Stimulated activated CD8-positive, alpha-beta memory T cell treated with anti-CD3 and anti-CD28 coated beads, Interleukin-15, amount 100 ng/mL, for 1 hour (primary cell): ENCODE measurements around the gene NDUFA8.

Experiments used
- DNase-seq: peaks from one replicate; pipeline ENCODE4 v3.0.0-alpha.2; 2020; ENCODE audit warnings: low read depth

Gene NDUFA8

GRCh38 chr9:122184551-122184950, 25.0 kb upstream of the NDUFA8 start:
- no peak for DNase-seq

GRCh38 chr9:122183501-122183900, 23.9 kb upstream of the NDUFA8 start:
- DNase-seq, result no peak

GRCh38 chr9:122180633-122181032, 21.1 kb upstream of the NDUFA8 start:
- no peak for DNase-seq

GRCh38 chr9:122179690-122180074, 20.1 kb upstream of the NDUFA8 start:
- DNase-seq, result no peak

- DNase-seq, result no peak
Observed at GRCh38 chr9:122179054-122179689, 19.6 kb upstream of the NDUFA8 start.

GRCh38 chr9:122176916-122177315, 17.3 kb upstream of the NDUFA8 start:
- no peak for DNase-seq

- DNase-seq, result no peak
Observed at GRCh38 chr9:122173670-122174069, 14.1 kb upstream of the NDUFA8 start.

GRCh38 chr9:122172131-122172530, 12.6 kb upstream of the NDUFA8 start:
- no peak for DNase-seq

- DNase-seq, result no peak
Observed at GRCh38 chr9:122168356-122168755, 8.8 kb upstream of the NDUFA8 start.

- DNase-seq, result no peak
Observed at GRCh38 chr9:122164286-122164685, 4.7 kb upstream of the NDUFA8 start.

- DNase-seq, result no peak
Observed at GRCh38 chr9:122162415-122162814, 2.8 kb upstream of the NDUFA8 start.

- DNase-seq, result no peak
Observed at GRCh38 chr9:122159925-122160246, 307 bp upstream of the NDUFA8 start.

- no peak for DNase-seq
Observed at GRCh38 chr9:122158202-122158601, 1.4 kb downstream of the NDUFA8 start.

- DNase-seq, result no peak
Observed at GRCh38 chr9:122155796-122156195, 3.8 kb downstream of the NDUFA8 start.

GRCh38 chr9:122151267-122151828, 8.2 kb downstream of the NDUFA8 start:
- DNase-seq, result no peak

- no peak for DNase-seq
Observed at GRCh38 chr9:122145592-122145863, 14.1 kb downstream of the NDUFA8 start.

- DNase-seq, result no peak
Observed at GRCh38 chr9:122144836-122145591, 14.6 kb downstream of the NDUFA8 start.

- no peak for DNase-seq
Observed at GRCh38 chr9:122143876-122144405, 15.6 kb downstream of the NDUFA8 start.

GRCh38 chr9:122143296-122143695, 16.3 kb downstream of the NDUFA8 start:
- no peak for DNase-seq

GRCh38 chr9:122141671-122142070, 17.9 kb downstream of the NDUFA8 start:
- no peak for DNase-seq

GRCh38 chr9:122140368-122141193, 19.0 kb downstream of the NDUFA8 start:
- no peak for DNase-seq

- DNase-seq, result no peak
Observed at GRCh38 chr9:122138560-122139268, 20.9 kb downstream of the NDUFA8 start.
